ENCODE measurements around the gene TAS1R3. TPM values are rescaled to one million over a fixed set of nuclear protein-coding genes. Genes with fewer than 3 reads are reported as not detected.

TAS1R3 gene
- total RNA-seq, 1 experiment from 2014 or later = 0.07 TPM

- H3K9me3 ChIP-seq (ENCODE audit: control insufficient read depth in 1 of 2, insufficient read depth in 1 of 2, low read depth in 1 of 2, low read length in 2 of 2) = no peaks in the 10 kb centered on the region
- H3K27ac ChIP-seq (ENCODE audit: low read depth, low read length) = no peak within 1 kb of the TSS
- peaks cover 20 to 54% of the 10 kb centered on the region in 2 experiments for H3K4me1 ChIP-seq (ENCODE audit: control insufficient read depth in 1 of 2, insufficient read depth in 2 of 2, low read length in 2 of 2)
- H3K4me3 ChIP-seq (replicated peaks in 1 of 2; ENCODE audit: low read depth in 1 of 2, low read length in 2 of 2) = no peak within 1 kb of the TSS
- intact Hi-C loops (cut with micrococcal nuclease) = no loop called here
- CTCF ChIA-PET = no interaction called here
- H2AFZ ChIP-seq (ENCODE audit: low read depth, low read length, poor library complexity, severe bottlenecking) = no peak within 1 kb of the TSS
- POLR2A ChIA-PET = no interaction called here
- H3K9me2 ChIP-seq (ENCODE audit: insufficient read depth) = no peaks in the 10 kb centered on the region
- H3K27me3 ChIP-seq (ENCODE audit: insufficient read depth, low read length) = no peaks in the 10 kb centered on the region
- H3K36me3 ChIP-seq (ENCODE audit: control insufficient read depth in 1 of 2, insufficient read depth in 2 of 2, low read length in 2 of 2) = no peaks in the 10 kb centered on the region
- DNase-seq (ENCODE audit: low read depth, low spot score) (no peak), ATAC-seq (no peak)
- H3K79me2 ChIP-seq (ENCODE audit: insufficient read depth, low read length) = no peaks in the 10 kb centered on the region
- RAD21 ChIA-PET (ENCODE audit: low non-redundant PET in 1 of 2, low total read pairs in 2 of 2, uncharacterized antibody in 2 of 2, unreplicated experiment in 2 of 2) = no interaction called here
- H3K9ac ChIP-seq (ENCODE audit: low read length) = no peak within 1 kb of the TSS
- BruUV-seq (replicated peaks) = no TSS peak
- H3K4me2 ChIP-seq (ENCODE audit: low read length) = no peak within 1 kb of the TSS; the same call in 1 of the 2 replicates
- TF ChIP-seq EZH2 (IDR thresholded peaks at IDR 0.05) (no peak), SP1 (IDR thresholded peaks at IDR 0.05; ENCODE audit: low read depth) (no peak), ZFX (IDR thresholded peaks at IDR 0.05) (no peak), ZNF274 (IDR thresholded peaks at IDR 0.05; ENCODE audit: low read depth, low read length) (no peak), TCF7L2 (IDR thresholded peaks at IDR 0.05; ENCODE audit: borderline replicate concordance, extremely low read depth, insufficient read depth, insufficient read length) (no peak), MAX (IDR thresholded peaks at IDR 0.05) (no peak)
- no peaks in the 10 kb centered on the region for H4K20me1 ChIP-seq (ENCODE audit: insufficient read depth)
Measured at GRCh38 chr1:1358433-1359271, 27.6 kb downstream of the TAS1R3 start, which contains the start of gene MXRA8. TSS of gene MXRA8 (minus strand) at chr1:1358555. CDS start at chr1:1358504, 51 bp downstream.

GRCh38 chr1:1359308-1359663 is 28.2 kb downstream of the TAS1R3 start:
- no peaks in the 10 kb centered on the region for H3K27me3 ChIP-seq (ENCODE audit: insufficient read depth, low read length)
- TF ChIP-seq CEBPB (IDR thresholded peaks at IDR 0.05; ENCODE audit: low read depth) = no peak
- no peak for TF ChIP-seq SIN3A (IDR thresholded peaks at IDR 0.05; ENCODE audit: low read depth)
- TF ChIP-seq SRF (IDR thresholded peaks at IDR 0.05; ENCODE audit: low read depth) = no peak
- no peak for TF ChIP-seq FOSL1 (IDR thresholded peaks at IDR 0.05; ENCODE audit: low read depth)
- TF ChIP-seq MAX (IDR thresholded peaks at IDR 0.05) = no peak
- TF ChIP-seq POLR2A (IDR thresholded peaks at IDR 0.05; ENCODE audit: borderline replicate concordance, extremely low read depth, insufficient read depth, insufficient read length) = no peak
- TF ChIP-seq REST (IDR thresholded peaks at IDR 0.05; ENCODE audit: low read depth) = no peak
- no peak for TF ChIP-seq YY1 (IDR thresholded peaks at IDR 0.05; ENCODE audit: extremely low read depth, insufficient replicate concordance, low read depth, low read length)
- TF ChIP-seq EGR1 (IDR thresholded peaks at IDR 0.05; ENCODE audit: low read depth) = no peak
- TF ChIP-seq RAD21 (IDR thresholded peaks at IDR 0.05; ENCODE audit: low read depth) = no peak
- no peak for TF ChIP-seq EZH2 (IDR thresholded peaks at IDR 0.05)
- RAD21 ChIA-PET (ENCODE audit: low non-redundant PET in 1 of 2, low total read pairs in 2 of 2, uncharacterized antibody in 2 of 2, unreplicated experiment in 2 of 2) = no interaction called here
- no peaks in the 10 kb centered on the region for H3K9me2 ChIP-seq (ENCODE audit: insufficient read depth)
- no peak overlapping the region for H2AFZ ChIP-seq (ENCODE audit: low read depth, low read length, poor library complexity, severe bottlenecking)
- intact Hi-C loops (cut with micrococcal nuclease) = no loop called here
- no peak overlapping the region for H3K4me3 ChIP-seq (replicated peaks in 1 of 2; ENCODE audit: low read depth in 1 of 2, low read length in 2 of 2)
- H4K20me1 ChIP-seq (ENCODE audit: insufficient read depth) = no peaks in the 10 kb centered on the region
- POLR2A ChIA-PET = no interaction called here
- no peak overlapping the region for H3K27ac ChIP-seq (ENCODE audit: low read depth, low read length)
- no peaks in the 10 kb centered on the region for H3K79me2 ChIP-seq (ENCODE audit: insufficient read depth, low read length)
- no peak overlapping the region for H3K9ac ChIP-seq (ENCODE audit: low read length)
- no peak for ATAC-seq
- no peak overlapping the region; the same call in 1 of the 2 replicates for H3K4me2 ChIP-seq (ENCODE audit: low read length)
- H3K4me1 ChIP-seq (ENCODE audit: control insufficient read depth in 1 of 2, insufficient read depth in 2 of 2, low read length in 2 of 2) = peaks cover 22 to 52% of the 10 kb centered on the region in 2 experiments
- H3K36me3 ChIP-seq (ENCODE audit: control insufficient read depth in 1 of 2, insufficient read depth in 2 of 2, low read length in 2 of 2) = no peaks in the 10 kb centered on the region
- no peak for DNase-seq (ENCODE audit: low read depth, low spot score)
- H3K9me3 ChIP-seq (ENCODE audit: control insufficient read depth in 1 of 2, insufficient read depth in 1 of 2, low read depth in 1 of 2, low read length in 2 of 2) = no peaks in the 10 kb centered on the region
- no TSS peak for BruUV-seq (replicated peaks)
- CTCF ChIA-PET = no interaction called here

Data from HCT116 (cell line).